ENCODE data around the gene SHROOM3.

Gene SHROOM3

DNA sequence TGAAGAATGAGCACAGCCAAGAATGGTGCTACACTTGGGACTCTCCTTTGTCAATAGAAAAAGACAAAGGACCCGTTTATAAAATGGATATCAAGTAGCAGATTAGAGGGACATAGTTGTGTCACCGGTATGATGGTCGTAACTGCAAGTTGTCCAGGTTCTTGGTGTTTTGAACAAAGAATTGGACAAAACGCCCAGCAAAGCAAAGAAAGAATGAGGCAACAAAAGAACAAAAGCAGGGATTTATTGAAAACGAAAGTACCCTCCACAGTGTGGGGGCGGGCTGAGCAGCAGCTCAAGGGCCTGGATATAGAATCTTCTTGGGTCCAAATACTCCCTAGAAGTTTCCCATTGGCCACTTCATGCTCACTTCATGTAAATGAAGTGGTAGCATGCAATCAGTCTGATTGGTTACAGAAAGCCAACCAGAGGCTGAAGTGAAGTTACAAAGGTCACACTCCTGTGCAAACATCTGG, 54.7 kb downstream of the SHROOM3 start:
- TF ChIP-seq ZC3H10 (CRISPR knock-in tag; IDR thresholded peaks at IDR 0.05) (no peak), ISL1 (CRISPR knock-in tag; IDR thresholded peaks at IDR 0.05) (no peak), ESRRG (CRISPR knock-in tag; IDR thresholded peaks at IDR 0.05) (no peak), ZFP30 (CRISPR knock-in tag; IDR thresholded peaks at IDR 0.05) (no peak), ZNF565 (CRISPR knock-in tag; conservative IDR thresholded peaks at IDR 0.05; ENCODE audit: low read depth) (no peak), GLIS3 (CRISPR knock-in tag; IDR thresholded peaks at IDR 0.05) (no peak), BACH2 (CRISPR knock-in tag; IDR thresholded peaks at IDR 0.05; ENCODE audit: borderline replicate concordance) (no peak), TCF4 (CRISPR knock-in tag; IDR thresholded peaks at IDR 0.05; ENCODE audit: borderline replicate concordance) (no peak), TOX (CRISPR knock-in tag; IDR thresholded peaks at IDR 0.05; ENCODE audit: borderline replicate concordance) (no peak), OSR1 (CRISPR knock-in tag; IDR thresholded peaks at IDR 0.05) (no peak)

DNA sequence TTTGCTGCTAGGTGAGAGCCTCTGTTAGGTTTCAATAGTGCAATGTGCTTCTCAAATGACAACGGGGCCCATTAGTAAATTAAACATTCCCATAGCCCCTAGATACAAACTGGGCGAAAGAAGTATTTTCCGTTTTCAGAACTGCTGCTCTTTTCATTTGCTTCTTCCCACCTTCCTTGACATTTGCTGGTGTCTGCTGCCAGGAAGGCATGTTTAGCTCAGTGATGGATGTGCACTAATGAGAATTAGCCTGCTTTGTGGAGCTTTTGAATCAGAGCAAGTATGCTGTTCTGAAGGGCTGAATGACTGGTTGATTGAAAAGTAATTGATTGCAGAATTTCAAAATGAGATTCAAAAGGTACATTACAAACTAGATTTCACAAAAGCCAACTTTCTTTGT, 57.0 kb downstream of the SHROOM3 start:
- no peak for TF ChIP-seq ZFP30 (CRISPR knock-in tag; IDR thresholded peaks at IDR 0.05)
- TF ChIP-seq POU6F1 (CRISPR knock-in tag; IDR thresholded peaks at IDR 0.05; ENCODE audit: borderline replicate concordance, low read depth): no peak
- TF ChIP-seq ESRRG (CRISPR knock-in tag; IDR thresholded peaks at IDR 0.05): no peak
- no peak for TF ChIP-seq BACH2 (CRISPR knock-in tag; IDR thresholded peaks at IDR 0.05; ENCODE audit: borderline replicate concordance)
- TF ChIP-seq, protein P1, sequence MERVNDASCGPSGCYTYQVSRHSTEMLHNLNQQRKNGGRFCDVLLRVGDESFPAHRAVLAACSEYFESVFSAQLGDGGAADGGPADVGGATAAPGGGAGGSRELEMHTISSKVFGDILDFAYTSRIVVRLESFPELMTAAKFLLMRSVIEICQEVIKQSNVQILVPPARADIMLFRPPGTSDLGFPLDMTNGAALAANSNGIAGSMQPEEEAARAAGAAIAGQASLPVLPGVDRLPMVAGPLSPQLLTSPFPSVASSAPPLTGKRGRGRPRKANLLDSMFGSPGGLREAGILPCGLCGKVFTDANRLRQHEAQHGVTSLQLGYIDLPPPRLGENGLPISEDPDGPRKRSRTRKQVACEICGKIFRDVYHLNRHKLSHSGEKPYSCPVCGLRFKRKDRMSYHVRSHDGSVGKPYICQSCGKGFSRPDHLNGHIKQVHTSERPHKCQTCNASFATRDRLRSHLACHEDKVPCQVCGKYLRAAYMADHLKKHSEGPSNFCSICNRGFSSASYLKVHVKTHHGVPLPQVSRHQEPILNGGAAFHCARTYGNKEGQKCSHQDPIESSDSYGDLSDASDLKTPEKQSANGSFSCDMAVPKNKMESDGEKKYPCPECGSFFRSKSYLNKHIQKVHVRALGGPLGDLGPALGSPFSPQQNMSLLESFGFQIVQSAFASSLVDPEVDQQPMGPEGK (CRISPR knock-in tag; IDR thresholded peaks at IDR 0.05; ENCODE audit: borderline replicate concordance): no peak
- no peak for TF ChIP-seq ISL1 (CRISPR knock-in tag; IDR thresholded peaks at IDR 0.05)
- TF ChIP-seq CSDC2 (CRISPR knock-in tag; IDR thresholded peaks at IDR 0.05): no peak
- TF ChIP-seq GLIS3 (CRISPR knock-in tag; IDR thresholded peaks at IDR 0.05): no peak
- TF ChIP-seq, protein P2, sequence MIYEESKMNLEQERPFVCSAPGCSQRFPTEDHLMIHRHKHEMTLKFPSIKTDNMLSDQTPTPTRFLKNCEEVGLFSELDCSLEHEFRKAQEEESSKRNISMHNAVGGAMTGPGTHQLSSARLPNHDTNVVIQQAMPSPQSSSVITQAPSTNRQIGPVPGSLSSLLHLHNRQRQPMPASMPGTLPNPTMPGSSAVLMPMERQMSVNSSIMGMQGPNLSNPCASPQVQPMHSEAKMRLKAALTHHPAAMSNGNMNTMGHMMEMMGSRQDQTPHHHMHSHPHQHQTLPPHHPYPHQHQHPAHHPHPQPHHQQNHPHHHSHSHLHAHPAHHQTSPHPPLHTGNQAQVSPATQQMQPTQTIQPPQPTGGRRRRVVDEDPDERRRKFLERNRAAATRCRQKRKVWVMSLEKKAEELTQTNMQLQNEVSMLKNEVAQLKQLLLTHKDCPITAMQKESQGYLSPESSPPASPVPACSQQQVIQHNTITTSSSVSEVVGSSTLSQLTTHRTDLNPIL (CRISPR knock-in tag; IDR thresholded peaks at IDR 0.05; ENCODE audit: low read depth): no peak
- no peak for ATAC-seq

More for the DNA sequence above, 54.7 kb downstream of the SHROOM3 start:
- no peak for ATAC-seq

- TF ChIP-seq CSDC2 (CRISPR knock-in tag; IDR thresholded peaks at IDR 0.05) (no peak), BACH2 (CRISPR knock-in tag; IDR thresholded peaks at IDR 0.05; ENCODE audit: borderline replicate concordance) (no peak), ESRRG (CRISPR knock-in tag; IDR thresholded peaks at IDR 0.05) (no peak), ARNTL (CRISPR knock-in tag; IDR thresholded peaks at IDR 0.05; ENCODE audit: borderline replicate concordance, low read depth) (no peak), ZFP3 (CRISPR knock-in tag; IDR thresholded peaks at IDR 0.05) (no peak), RARB (CRISPR knock-in tag; IDR thresholded peaks at IDR 0.05) (no peak), POU6F1 (CRISPR knock-in tag; IDR thresholded peaks at IDR 0.05; ENCODE audit: borderline replicate concordance, low read depth) (no peak), SNAI2 (CRISPR knock-in tag; IDR thresholded peaks at IDR 0.05) (no peak), CSRNP3 (CRISPR knock-in tag; IDR thresholded peaks at IDR 0.05) (no peak), ZNF565 (CRISPR knock-in tag; conservative IDR thresholded peaks at IDR 0.05; ENCODE audit: low read depth) (no peak), ISL1 (CRISPR knock-in tag; IDR thresholded peaks at IDR 0.05) (no peak), TCF4 (CRISPR knock-in tag; IDR thresholded peaks at IDR 0.05; ENCODE audit: borderline replicate concordance) (no peak), ZFP30 (CRISPR knock-in tag; IDR thresholded peaks at IDR 0.05) (no peak), TOX (CRISPR knock-in tag; IDR thresholded peaks at IDR 0.05; ENCODE audit: borderline replicate concordance) (no peak), GLIS3 (CRISPR knock-in tag; IDR thresholded peaks at IDR 0.05) (no peak), OSR1 (CRISPR knock-in tag; IDR thresholded peaks at IDR 0.05) (no peak), PPARA (CRISPR knock-in tag; IDR thresholded peaks at IDR 0.05; ENCODE audit: borderline replicate concordance) (no peak)
- TF ChIP-seq, protein P3, sequence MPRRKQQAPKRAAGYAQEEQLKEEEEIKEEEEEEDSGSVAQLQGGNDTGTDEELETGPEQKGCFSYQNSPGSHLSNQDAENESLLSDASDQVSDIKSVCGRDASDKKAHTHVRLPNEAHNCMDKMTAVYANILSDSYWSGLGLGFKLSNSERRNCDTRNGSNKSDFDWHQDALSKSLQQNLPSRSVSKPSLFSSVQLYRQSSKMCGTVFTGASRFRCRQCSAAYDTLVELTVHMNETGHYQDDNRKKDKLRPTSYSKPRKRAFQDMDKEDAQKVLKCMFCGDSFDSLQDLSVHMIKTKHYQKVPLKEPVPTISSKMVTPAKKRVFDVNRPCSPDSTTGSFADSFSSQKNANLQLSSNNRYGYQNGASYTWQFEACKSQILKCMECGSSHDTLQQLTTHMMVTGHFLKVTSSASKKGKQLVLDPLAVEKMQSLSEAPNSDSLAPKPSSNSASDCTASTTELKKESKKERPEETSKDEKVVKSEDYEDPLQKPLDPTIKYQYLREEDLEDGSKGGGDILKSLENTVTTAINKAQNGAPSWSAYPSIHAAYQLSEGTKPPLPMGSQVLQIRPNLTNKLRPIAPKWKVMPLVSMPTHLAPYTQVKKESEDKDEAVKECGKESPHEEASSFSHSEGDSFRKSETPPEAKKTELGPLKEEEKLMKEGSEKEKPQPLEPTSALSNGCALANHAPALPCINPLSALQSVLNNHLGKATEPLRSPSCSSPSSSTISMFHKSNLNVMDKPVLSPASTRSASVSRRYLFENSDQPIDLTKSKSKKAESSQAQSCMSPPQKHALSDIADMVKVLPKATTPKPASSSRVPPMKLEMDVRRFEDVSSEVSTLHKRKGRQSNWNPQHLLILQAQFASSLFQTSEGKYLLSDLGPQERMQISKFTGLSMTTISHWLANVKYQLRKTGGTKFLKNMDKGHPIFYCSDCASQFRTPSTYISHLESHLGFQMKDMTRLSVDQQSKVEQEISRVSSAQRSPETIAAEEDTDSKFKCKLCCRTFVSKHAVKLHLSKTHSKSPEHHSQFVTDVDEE (CRISPR knock-in tag; IDR thresholded peaks at IDR 0.05): no peak
- TF ChIP-seq, protein P1 (CRISPR knock-in tag; IDR thresholded peaks at IDR 0.05; ENCODE audit: borderline replicate concordance): no peak
- TF ChIP-seq, protein P2 (CRISPR knock-in tag; IDR thresholded peaks at IDR 0.05; ENCODE audit: low read depth): no peak
- ATAC-seq: no peak
These were observed 59.2 kb downstream of the SHROOM3 start for GRCh38 chr4:76494243-76494642.
